Psoas muscle (tissue), 8 donors: ENCODE data around the gene GLB1L2. TPM values are rescaled to one million over a fixed set of nuclear protein-coding genes. Genes with fewer than 3 reads are reported as not detected.

Experiments used
- ATAC-seq, 4 donors: fragments of 200-7000 bp; cut with Tn5 transposase; one replicate each; pipeline ENCODE4 v1.9.1; 2020; ENCODE audit warnings: moderate library complexity in 3 of 4, mild to moderate bottlenecking in 2 of 4
- DNase-seq, 2 donors: peaks; one replicate each; pipeline ENCODE4 v3.0.0-alpha.2; 2020
- H3K27ac ChIP-seq: fragments of 200-600 bp; one replicate; pipeline ENCODE4 v1.8.0; 2022
- H3K27me3 ChIP-seq, 3 donors: fragments of 200-600 bp in 1 of 3; one replicate each; pipeline versions ENCODE4 v1.6.1 to v1.8.0; 2013 to 2022; ENCODE audit warnings: low read length in 2 of 3, mild to moderate bottlenecking in 2 of 3, moderate library complexity in 1 of 3; ENCODE audit not compliant: insufficient read depth in 3 of 3
- H3K36me3 ChIP-seq, 2 donors: fragments of 200-600 bp in 1 of 2; one replicate each; pipeline versions ENCODE4 v1.6.1 to v1.8.0; 2013 to 2022; ENCODE audit warnings: low read depth in 1 of 2, mild to moderate bottlenecking in 1 of 2, moderate library complexity in 1 of 2; ENCODE audit not compliant: insufficient read depth in 1 of 2
- H3K4me1 ChIP-seq: fragments of 200-600 bp; one replicate; pipeline ENCODE4 v1.8.0; 2022
- H3K4me3 ChIP-seq: fragments of 200-600 bp; one replicate; pipeline ENCODE4 v1.8.0; 2022; ENCODE audit warnings: mild to moderate bottlenecking
- H3K9me3 ChIP-seq: fragments of 200-600 bp; one replicate; pipeline ENCODE4 v1.8.0; 2022
- WGBS, 3 donors: extraction: QIAGEN DNeasy Blood & Tissue Kit; methylation state at CpG; one replicate each; pipeline versions ENCODE4 v1.1.6 to v1.1.7; 2013; 5-methylcytosine and 5-hydroxymethylcytosine counted together
- intact Hi-C, 2 donors: fragments of 100-400 bp; cut with DNase I; formaldehyde crosslinking; loops; one replicate each; pipeline versions ENCODE4 v1.11.0 to v1.14.2; 2022
- polyA plus RNA-seq, 3 donors: library from polyadenylated mRNA; stranded (reverse); fragments of 200-250 nt; gene quantifications; one replicate each; pipeline ENCODE4 v1.2.3, GENCODE V29; 2013
- total RNA-seq, 4 donors: library from RNA; stranded (reverse); fragmentation: NEBNext Ultra II Directional in 2 of 4; extraction: Animal tissue kit (Norgen Biotek cat#: 25700) in 2 of 4; gene quantifications; one replicate each; pipeline versions ENCODE4 v1.2.1 to v1.2.4, GENCODE V29; 2021 to 2023
- TF ChIP-seq, protein P1 (sequence below): fragments of 200-600 bp; IDR thresholded peaks from one replicate; pipeline ENCODE4 v1.8.0; 2022; ENCODE audit warnings: antibody characterized with exemption
- donor health status: healthy with polysubstance abuse.
- donor health status: DM: no; HTN: no; CAD: no; lungs with moderate emphysema.
- donor health status: Bipolar disorder and iron deficiency.
- donor health status: healthy.
- donor health status: DM: yes; HTN: yes; CAD: no.
- donor health status: DM: no; HTN: no; CAD: no.
- donor health status: DM: no; HTN: no; CAD: no.
- donor health status: DM: yes; HTN: yes; CAD: no.

The GLB1L2 gene
- total and polyA plus RNA-seq, 7 donors, result 0.14 to 1.5 (median 0.91) TPM

- H3K27me3 ChIP-seq, result peaks cover 0 to 8% (median 0%) of the 10 kb centered on the region in 3 donors
- no peaks in the 10 kb centered on the region for H3K36me3 ChIP-seq
- intact Hi-C loops, result no loop called here
- H3K4me1 ChIP-seq, result peaks cover 9% of the 10 kb centered on the region
- TF ChIP-seq, protein P1, sequence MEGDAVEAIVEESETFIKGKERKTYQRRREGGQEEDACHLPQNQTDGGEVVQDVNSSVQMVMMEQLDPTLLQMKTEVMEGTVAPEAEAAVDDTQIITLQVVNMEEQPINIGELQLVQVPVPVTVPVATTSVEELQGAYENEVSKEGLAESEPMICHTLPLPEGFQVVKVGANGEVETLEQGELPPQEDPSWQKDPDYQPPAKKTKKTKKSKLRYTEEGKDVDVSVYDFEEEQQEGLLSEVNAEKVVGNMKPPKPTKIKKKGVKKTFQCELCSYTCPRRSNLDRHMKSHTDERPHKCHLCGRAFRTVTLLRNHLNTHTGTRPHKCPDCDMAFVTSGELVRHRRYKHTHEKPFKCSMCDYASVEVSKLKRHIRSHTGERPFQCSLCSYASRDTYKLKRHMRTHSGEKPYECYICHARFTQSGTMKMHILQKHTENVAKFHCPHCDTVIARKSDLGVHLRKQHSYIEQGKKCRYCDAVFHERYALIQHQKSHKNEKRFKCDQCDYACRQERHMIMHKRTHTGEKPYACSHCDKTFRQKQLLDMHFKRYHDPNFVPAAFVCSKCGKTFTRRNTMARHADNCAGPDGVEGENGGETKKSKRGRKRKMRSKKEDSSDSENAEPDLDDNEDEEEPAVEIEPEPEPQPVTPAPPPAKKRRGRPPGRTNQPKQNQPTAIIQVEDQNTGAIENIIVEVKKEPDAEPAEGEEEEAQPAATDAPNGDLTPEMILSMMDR, result no peak
- no peak overlapping the region for H3K27ac ChIP-seq
- H3K9me3 ChIP-seq, result no peaks in the 10 kb centered on the region
- ATAC-seq, result no peak
- H3K4me3 ChIP-seq, result no peak overlapping the region
- 84 to 88% (median 86%) methylated on average over 10 of the region's 10 CpGs for WGBS, 3 donors
- DNase-seq, result no peak
Observed at GRCh38 chr11:134334796-134335571, 3.2 kb downstream of the GLB1L2 start.

- no peaks in the 10 kb centered on the region for H3K36me3 ChIP-seq
- intact Hi-C loops, result no loop called here
- H3K4me1 ChIP-seq, result peaks cover 7% of the 10 kb centered on the region
- peaks cover 0 to 8% (median 0%) of the 10 kb centered on the region in 3 donors for H3K27me3 ChIP-seq
- WGBS, 3 donors, result 89 to 97% (median 95%) methylated on average over 4 of the region's 4 CpGs
- no peaks in the 10 kb centered on the region for H3K9me3 ChIP-seq
- TF ChIP-seq, protein P1, result no peak
- no peak for DNase-seq
- ATAC-seq, result no peak
- H3K27ac ChIP-seq, result no peak overlapping the region
- no peak overlapping the region for H3K4me3 ChIP-seq
Observed at GRCh38 chr11:134337051-134337450, 5.3 kb downstream of the GLB1L2 start.

DNA sequence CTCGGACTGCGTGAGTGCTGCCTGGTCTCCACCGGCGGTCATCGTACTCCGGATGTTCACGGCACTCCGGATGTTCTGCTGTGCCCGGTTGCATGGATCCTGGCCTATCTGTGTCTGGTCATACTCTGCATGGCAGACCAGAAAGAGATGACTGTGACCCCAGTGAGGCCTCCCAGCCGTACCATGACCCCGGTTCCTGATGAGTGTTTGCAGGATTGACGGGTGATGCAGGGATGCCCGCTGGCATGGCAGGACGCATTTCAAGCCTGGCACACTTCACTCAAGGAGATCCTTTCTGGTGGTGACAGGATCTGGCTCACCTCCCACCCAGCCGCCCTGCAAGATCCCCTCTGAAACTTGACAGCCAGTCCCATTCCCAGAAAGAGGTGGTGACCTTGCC, 6.3 kb downstream of the GLB1L2 start:
- TF ChIP-seq, protein P1, result no peak
- Histone ChIP-seq H3K4me3 (no peak overlapping the region), H3K27me3 (peaks cover 0 to 4% (median 0%) of the 10 kb centered on the region in 3 donors), H3K9me3 (no peaks in the 10 kb centered on the region), H3K36me3 (no peaks in the 10 kb centered on the region), H3K27ac (no peak overlapping the region), H3K4me1 (no peaks in the 10 kb centered on the region)
- DNase-seq (no peak), ATAC-seq (no peak)
- intact Hi-C loops, result no loop called here
- 91 to 97% (median 91%) methylated on average over 15 of the region's 15 CpGs for WGBS, 3 donors

DNA sequence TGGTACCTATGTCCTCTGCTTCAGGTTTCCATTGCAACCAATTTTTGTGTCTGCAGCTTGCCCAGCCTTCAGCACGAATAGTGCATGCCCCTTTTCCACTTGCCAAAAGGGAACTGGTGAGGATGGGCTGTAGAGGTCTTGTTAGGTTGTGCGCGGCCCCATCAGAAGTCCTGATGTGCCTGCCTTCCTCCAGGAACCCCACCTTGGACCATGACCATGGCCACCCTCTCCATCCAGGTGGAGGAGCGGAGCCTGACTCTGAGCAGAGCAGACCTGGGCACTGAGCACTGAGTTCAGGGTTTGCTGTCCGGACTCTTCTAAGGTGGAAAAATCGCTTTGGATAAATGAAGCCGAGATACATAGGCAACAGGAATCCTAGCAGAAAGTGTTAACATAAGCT, 6.9 kb downstream of the GLB1L2 start:
- WGBS, 3 donors, result 90% methylated on average over 7 of the region's 7 CpGs

More for the DNA sequence above, 6.9 kb downstream of the GLB1L2 start:
- no peak overlapping the region for H3K27ac ChIP-seq
- H3K4me3 ChIP-seq, result no peak overlapping the region
- no peak for ATAC-seq
- H3K9me3 ChIP-seq, result no peaks in the 10 kb centered on the region
- DNase-seq, result no peak
- no peaks in the 10 kb centered on the region for H3K4me1 ChIP-seq
- no peaks in the 10 kb centered on the region for H3K36me3 ChIP-seq
- intact Hi-C loops, result no loop called here
- TF ChIP-seq, protein P1, result no peak
- H3K27me3 ChIP-seq, result no peaks in the 10 kb centered on the region
